Neural progenitor cell (in vitro differentiated cells): ENCODE data around the gene EZR. TPM values are rescaled to one million over a fixed set of nuclear protein-coding genes. Genes with fewer than 3 reads are reported as not detected.
A peak's percentile ranks its signal among the peaks of the same experiment; 100 is the strongest.
"Not testable (repeated sequence)": the region's sequence is repeated elsewhere in the genome, so short reads cannot be mapped to it uniquely, and the experiment has no call there.

ENCODE experiments used
- DNase-seq: peaks from one replicate; pipeline ENCODE4 v3.0.0-alpha.2; 2016; ENCODE audit warnings: low spot score
- H2AFZ ChIP-seq: fragments of 200-600 bp; sonication (generic); replicated peaks from 2 replicates; pipeline ENCODE4 v1.6.1; 2016; ENCODE audit warnings: antibody characterized with exemption
- H3F3A ChIP-seq: fragments of 200-600 bp; sonication (generic); 2 replicates; pipeline ENCODE4 v1.6.1; 2016; ENCODE audit warnings: antibody characterized with exemption, low read depth
- H3K27ac ChIP-seq: fragments of 200-600 bp; sonication (generic); 2 replicates; pipeline ENCODE4 v1.5.1; 2016; ENCODE audit warnings: mild to moderate bottlenecking
- H3K27me3 ChIP-seq: fragments of 200-600 bp; sonication (generic); 2 replicates; pipeline ENCODE4 v1.6.1; 2016; ENCODE audit warnings: mild to moderate bottlenecking, moderate library complexity
- H3K36me3 ChIP-seq: fragments of 200-600 bp; sonication (generic); 2 replicates; pipeline ENCODE4 v1.5.1; 2016
- H3K4me1 ChIP-seq: fragments of 200-600 bp; sonication (generic); 2 replicates; pipeline ENCODE4 v1.6.1; 2016; ENCODE audit warnings: mixed run types
- H3K4me2 ChIP-seq: fragments of 200-600 bp; sonication (generic); 2 replicates; pipeline ENCODE4 v1.6.1; 2016
- H3K4me3 ChIP-seq: fragments of 200-600 bp; sonication (generic); 2 replicates; pipeline ENCODE4 v1.5.1; 2016
- H3K79me2 ChIP-seq: fragments of 200-600 bp; sonication (generic); 2 replicates; pipeline ENCODE4 v1.6.1; 2016; ENCODE audit warnings: low read depth
- H3K9ac ChIP-seq: fragments of 200-600 bp; sonication (generic); 2 replicates; pipeline ENCODE4 v1.6.1; 2016
- H3K9me3 ChIP-seq: fragments of 200-600 bp; sonication (generic); 2 replicates; pipeline ENCODE4 v1.5.1; 2016; ENCODE audit warnings: low read depth
- H4K20me1 ChIP-seq: fragments of 200-600 bp; sonication (generic); 2 replicates; pipeline ENCODE4 v1.6.1; 2016; ENCODE audit warnings: low read depth
- H3K27ac Mint-ChIP-seq: 3 replicates; pipeline ENCODE4 v1.8.0; 2021; ENCODE audit warnings: mixed read lengths
- H3K27me3 Mint-ChIP-seq: 2 replicates; pipeline ENCODE4 v1.8.0; 2022; ENCODE audit warnings: low read depth, mild to moderate bottlenecking, inconsistent platforms, moderate library complexity, mixed read lengths; ENCODE audit not compliant: insufficient read depth
- H3K36me3 Mint-ChIP-seq: 3 replicates; pipeline ENCODE4 v1.8.0; 2021; ENCODE audit warnings: mixed read lengths
- H3K4me1 Mint-ChIP-seq: 3 replicates; pipeline ENCODE4 v1.8.0; 2021; ENCODE audit warnings: mixed read lengths
- H3K4me3 Mint-ChIP-seq: 3 replicates; pipeline ENCODE4 v1.8.0; 2021; ENCODE audit warnings: mild to moderate bottlenecking, moderate library complexity, mixed read lengths
- H3K9me3 Mint-ChIP-seq: 3 replicates; pipeline ENCODE4 v1.8.0; 2020; ENCODE audit warnings: mixed read lengths
- CTCF ChIP-seq: fragments of 200-600 bp; sonication (generic); IDR thresholded peaks from 2 replicates; pipeline ENCODE4 v1.5.1; 2017; ENCODE audit warnings: antibody characterized with exemption, mild to moderate bottlenecking
- EZH2 ChIP-seq: fragments of 200-600 bp; sonication (generic); IDR thresholded peaks from 2 replicates; pipeline ENCODE4 v1.6.1; 2017; ENCODE audit warnings: antibody characterized with exemption, mild to moderate bottlenecking, moderate library complexity
- EZH2phosphoT487 ChIP-seq: fragments of 200-600 bp; sonication (generic); IDR thresholded peaks from 2 replicates; pipeline ENCODE4 v1.6.1; 2017; ENCODE audit warnings: antibody characterized with exemption
- total RNA-seq: library from RNA; depleted of rRNA; stranded (reverse); fragments of >200 nt; gene quantifications from 2 replicates; pipeline ENCODE4 v1.2.3, GENCODE V29; 2015; ENCODE audit warnings: low replicate concordance

The EZR gene
- total RNA-seq, 1 donor from 2014 or later: 52.0 TPM

DNA sequence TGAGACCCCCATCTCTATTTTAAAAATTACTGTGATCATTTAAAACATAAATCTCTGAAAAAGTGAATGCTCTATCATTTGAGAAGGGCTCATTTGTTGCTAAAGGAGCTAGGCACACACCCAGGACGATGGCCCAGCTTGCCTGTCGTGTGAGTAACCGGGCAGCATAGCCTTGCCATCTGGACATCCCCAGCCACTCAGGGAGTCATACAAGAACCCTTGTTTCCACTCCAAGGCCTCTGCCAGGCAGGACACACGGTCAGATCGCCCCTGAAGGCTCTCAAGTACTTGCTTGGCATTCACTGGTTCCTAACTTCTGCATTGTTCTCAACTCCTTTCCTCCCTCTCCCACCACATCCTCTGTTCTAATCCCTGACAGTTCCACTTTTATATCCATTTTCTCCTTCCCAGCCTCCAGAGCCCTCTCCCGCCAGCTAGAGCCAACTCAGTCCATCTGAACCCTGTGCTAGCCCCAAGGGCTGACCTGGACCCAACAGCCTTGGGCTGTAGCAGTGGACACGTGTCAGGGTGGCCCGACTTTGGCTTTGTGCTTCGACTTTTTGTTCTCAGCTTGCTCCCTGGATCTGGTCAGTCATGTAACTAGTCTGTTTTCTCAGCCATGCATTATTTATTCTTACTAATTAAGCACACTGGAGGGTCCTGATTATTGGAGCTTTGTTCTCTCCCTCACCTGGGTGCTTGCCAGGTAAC is 15.7 kb upstream of the EZR start:
- peak overlapping the region; percentile 84 for H3K27ac Mint-ChIP-seq
- peaks cover 4% of the 10 kb centered on the region for H3K4me1 ChIP-seq
- no peaks in the 10 kb centered on the region for H3K36me3 ChIP-seq
- no peak for TF ChIP-seq EZH2
- TF ChIP-seq EZH2phosphoT487: no peak
- TF ChIP-seq CTCF: no peak
- H3K9ac ChIP-seq: no peak overlapping the region
- no peak overlapping the region for H2AFZ ChIP-seq
- H3K9me3 Mint-ChIP-seq: peaks cover 3% of the 10 kb centered on the region
- no peak overlapping the region for H3K4me3 ChIP-seq
- no peak overlapping the region for H3K4me3 Mint-ChIP-seq
- H4K20me1 ChIP-seq: no peaks in the 10 kb centered on the region
- H3K79me2 ChIP-seq: no peaks in the 10 kb centered on the region
- H3K27me3 Mint-ChIP-seq: peaks cover 3% of the 10 kb centered on the region
- H3F3A ChIP-seq: no peaks in the 10 kb centered on the region
- no peaks in the 10 kb centered on the region for H3K27me3 ChIP-seq
- DNase-seq: no peak
- H3K36me3 Mint-ChIP-seq: no peaks in the 10 kb centered on the region
- peaks cover 21% of the 10 kb centered on the region for H3K4me1 Mint-ChIP-seq
- H3K27ac ChIP-seq: no peak overlapping the region
- no peaks in the 10 kb centered on the region for H3K9me3 ChIP-seq
- no peak overlapping the region for H3K4me2 ChIP-seq

- H3K9ac ChIP-seq, DNase-seq, H3K27me3 ChIP-seq, H3K4me2 ChIP-seq, H3K27ac Mint-ChIP-seq, H3K4me3 Mint-ChIP-seq, H3K27ac ChIP-seq, H3F3A ChIP-seq, H3K36me3 ChIP-seq, H3K9me3 Mint-ChIP-seq, H2AFZ ChIP-seq, H3K79me2 ChIP-seq, H3K36me3 Mint-ChIP-seq, H3K27me3 Mint-ChIP-seq, H4K20me1 ChIP-seq, H3K4me1 ChIP-seq, H3K9me3 ChIP-seq, H3K4me3 ChIP-seq: not testable (repeated sequence)
- peaks cover 18% of the 10 kb centered on the region for H3K4me1 Mint-ChIP-seq
Measured at GRCh38 chr6:158832807-158833206, 13.6 kb upstream of the EZR start.

DNA sequence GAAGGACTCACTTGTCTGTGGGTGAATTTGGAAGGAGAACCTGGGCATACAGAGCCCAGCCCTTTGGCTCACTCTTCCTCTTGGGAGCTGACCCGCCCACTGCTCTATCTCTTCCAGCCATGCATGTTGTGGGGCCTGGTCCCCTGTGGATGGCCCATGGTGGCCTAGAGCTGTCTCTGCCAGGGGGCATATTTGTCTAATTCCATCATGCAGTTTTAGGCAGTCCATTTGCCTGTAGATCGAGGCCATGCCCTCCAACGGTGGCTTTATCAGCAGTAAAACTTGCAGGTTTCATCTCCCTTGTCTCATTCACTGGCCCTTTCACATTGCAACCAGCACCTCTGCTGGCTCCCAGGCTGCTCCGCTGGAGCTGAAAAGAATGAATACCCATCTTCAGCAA is 12.9 kb upstream of the EZR start:
- H3K27ac Mint-ChIP-seq: peak overlapping the region; percentile 22

More for the DNA sequence above, 12.9 kb upstream of the EZR start:
- Mint-ChIP-seq H3K9me3 (no peaks in the 10 kb centered on the region), H3K27me3 (peaks cover 3% of the 10 kb centered on the region), H3K4me3 (no peak overlapping the region), H3K4me1 (peaks cover 14% of the 10 kb centered on the region), H3K36me3 (no peaks in the 10 kb centered on the region)
- Histone ChIP-seq H3K27ac (no peak overlapping the region), H3K9ac (no peak overlapping the region), H3K79me2 (no peaks in the 10 kb centered on the region), H3K27me3 (no peaks in the 10 kb centered on the region), H3K4me2 (no peak overlapping the region), H3K4me3 (no peak overlapping the region), H3K4me1 (peaks cover 4% of the 10 kb centered on the region), H2AFZ (no peak overlapping the region), H3F3A (no peaks in the 10 kb centered on the region), H3K9me3 (no peaks in the 10 kb centered on the region), H3K36me3 (no peaks in the 10 kb centered on the region), H4K20me1 (no peaks in the 10 kb centered on the region)
- DNase-seq: no peak
- TF ChIP-seq EZH2phosphoT487 (no peak), CTCF (no peak), EZH2 (no peak)
